Hepatocyte (in vitro differentiated cells): ENCODE data around the gene FAM184A.

ENCODE experiments used
- CTCF ChIP-seq: fragments of 200-600 bp; sonication (generic); IDR thresholded peaks from 2 replicates; pipeline ENCODE4 v1.5.1; 2016; ENCODE audit warnings: antibody characterized with exemption, mild to moderate bottlenecking; ENCODE audit not compliant: poor library complexity
- EZH2 ChIP-seq: fragments of 200-600 bp; sonication (generic); IDR thresholded peaks from 2 replicates; pipeline ENCODE4 v1.6.1; 2016; ENCODE audit warnings: antibody characterized with exemption, mild to moderate bottlenecking, borderline replicate concordance
- EZH2phosphoT487 ChIP-seq: fragments of 200-600 bp; sonication (generic); IDR thresholded peaks from one replicate; pipeline ENCODE4 v1.6.1; 2018; ENCODE audit warnings: antibody characterized with exemption, mild to moderate bottlenecking, low read depth, moderate library complexity; ENCODE audit not compliant: unreplicated experiment, severe bottlenecking

- peak; percentile 14 for TF ChIP-seq CTCF
- TF ChIP-seq EZH2phosphoT487 = no peak
- TF ChIP-seq EZH2 = no peak
Measured at GRCh38 chr6:119035459-119035858, 43.0 kb downstream of the FAM184A start.
